ENCODE measurements around the gene YAE1. TPM values are rescaled to one million over a fixed set of nuclear protein-coding genes. Genes with fewer than 3 reads are reported as not detected.

The YAE1 gene
- total and polyA plus RNA-seq, 2 of the 13 experiments (the other 11 are each of a cell fraction or from before 2014, with no cell fraction given): 18.7 to 28.3 TPM

DNA sequence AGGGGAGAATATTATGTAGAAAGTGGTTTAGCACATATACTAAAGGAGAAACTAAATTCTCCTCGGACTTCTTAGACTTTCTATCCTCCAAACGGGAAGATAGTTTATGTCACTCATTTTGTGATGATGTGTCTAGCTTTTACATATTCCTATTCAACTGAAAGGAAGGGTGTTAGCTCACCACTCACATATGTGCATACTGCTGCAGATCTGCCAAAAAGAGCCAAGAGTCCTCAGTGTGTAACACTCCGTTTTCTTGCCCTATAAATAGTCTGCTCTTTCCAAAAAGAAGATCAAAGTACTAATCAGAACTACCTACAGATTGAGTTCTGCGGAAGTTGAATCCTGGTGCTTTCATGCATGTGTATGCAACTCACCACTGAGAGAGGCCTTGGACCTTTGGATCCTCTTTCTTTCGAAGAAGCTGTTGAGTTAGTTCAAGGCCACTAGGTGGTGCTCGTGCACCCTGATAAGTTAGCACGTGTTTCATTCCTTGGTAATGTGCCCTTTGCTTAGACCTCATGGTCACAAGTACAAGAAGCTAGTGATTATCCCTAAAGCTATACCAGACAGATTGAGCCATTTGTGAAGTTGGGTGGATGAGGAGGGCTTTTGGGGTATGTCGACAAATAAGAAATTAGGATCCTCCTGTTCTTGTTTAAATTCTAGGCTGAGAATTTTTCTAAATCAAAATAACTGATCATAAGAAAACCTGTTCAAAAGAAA is 14.1 kb downstream of the YAE1 start (continued):
- TF ChIP-seq, protein P1, sequence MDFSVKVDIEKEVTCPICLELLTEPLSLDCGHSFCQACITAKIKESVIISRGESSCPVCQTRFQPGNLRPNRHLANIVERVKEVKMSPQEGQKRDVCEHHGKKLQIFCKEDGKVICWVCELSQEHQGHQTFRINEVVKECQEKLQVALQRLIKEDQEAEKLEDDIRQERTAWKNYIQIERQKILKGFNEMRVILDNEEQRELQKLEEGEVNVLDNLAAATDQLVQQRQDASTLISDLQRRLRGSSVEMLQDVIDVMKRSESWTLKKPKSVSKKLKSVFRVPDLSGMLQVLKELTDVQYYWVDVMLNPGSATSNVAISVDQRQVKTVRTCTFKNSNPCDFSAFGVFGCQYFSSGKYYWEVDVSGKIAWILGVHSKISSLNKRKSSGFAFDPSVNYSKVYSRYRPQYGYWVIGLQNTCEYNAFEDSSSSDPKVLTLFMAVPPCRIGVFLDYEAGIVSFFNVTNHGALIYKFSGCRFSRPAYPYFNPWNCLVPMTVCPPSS (IDR thresholded peaks at IDR 0.05): no peak
- TF ChIP-seq TAF15 (IDR thresholded peaks at IDR 0.05; ENCODE audit: low read depth, low read length, poor library complexity, severe bottlenecking): no peak
- TF ChIP-seq, protein P2, sequence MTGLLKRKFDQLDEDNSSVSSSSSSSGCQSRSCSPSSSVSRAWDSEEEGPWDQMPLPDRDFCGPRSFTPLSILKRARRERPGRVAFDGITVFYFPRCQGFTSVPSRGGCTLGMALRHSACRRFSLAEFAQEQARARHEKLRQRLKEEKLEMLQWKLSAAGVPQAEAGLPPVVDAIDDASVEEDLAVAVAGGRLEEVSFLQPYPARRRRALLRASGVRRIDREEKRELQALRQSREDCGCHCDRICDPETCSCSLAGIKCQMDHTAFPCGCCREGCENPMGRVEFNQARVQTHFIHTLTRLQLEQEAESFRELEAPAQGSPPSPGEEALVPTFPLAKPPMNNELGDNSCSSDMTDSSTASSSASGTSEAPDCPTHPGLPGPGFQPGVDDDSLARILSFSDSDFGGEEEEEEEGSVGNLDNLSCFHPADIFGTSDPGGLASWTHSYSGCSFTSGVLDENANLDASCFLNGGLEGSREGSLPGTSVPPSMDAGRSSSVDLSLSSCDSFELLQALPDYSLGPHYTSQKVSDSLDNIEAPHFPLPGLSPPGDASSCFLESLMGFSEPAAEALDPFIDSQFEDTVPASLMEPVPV (CRISPR knock-in tag; IDR thresholded peaks at IDR 0.05): no peak
- 0 out of 2 replicates have a peak, but pooled peaks have one; percentile 35 for TF ChIP-seq MIER2 (CRISPR knock-in tag; IDR thresholded peaks at IDR 0.05)
- TF ChIP-seq PHF5A (CRISPR knock-in tag; IDR thresholded peaks at IDR 0.05; ENCODE audit: low read depth, unreplicated experiment): peak; percentile 46
- TF ChIP-seq, protein P3, sequence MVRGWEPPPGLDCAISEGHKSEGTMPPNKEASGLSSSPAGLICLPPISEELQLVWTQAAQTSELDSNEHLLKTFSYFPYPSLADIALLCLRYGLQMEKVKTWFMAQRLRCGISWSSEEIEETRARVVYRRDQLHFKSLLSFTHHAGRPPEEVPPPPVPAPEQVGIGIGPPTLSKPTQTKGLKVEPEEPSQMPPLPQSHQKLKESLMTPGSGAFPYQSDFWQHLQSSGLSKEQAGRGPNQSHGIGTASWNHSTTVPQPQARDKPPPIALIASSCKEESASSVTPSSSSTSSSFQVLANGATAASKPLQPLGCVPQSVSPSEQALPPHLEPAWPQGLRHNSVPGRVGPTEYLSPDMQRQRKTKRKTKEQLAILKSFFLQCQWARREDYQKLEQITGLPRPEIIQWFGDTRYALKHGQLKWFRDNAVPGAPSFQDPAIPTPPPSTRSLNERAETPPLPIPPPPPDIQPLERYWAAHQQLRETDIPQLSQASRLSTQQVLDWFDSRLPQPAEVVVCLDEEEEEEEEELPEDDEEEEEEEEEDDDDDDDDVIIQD (CRISPR knock-in tag; IDR thresholded peaks at IDR 0.05; ENCODE audit: low read depth): peak; percentile 56; the same call in 1 of the 2 replicates
- TF ChIP-seq, protein P4, sequence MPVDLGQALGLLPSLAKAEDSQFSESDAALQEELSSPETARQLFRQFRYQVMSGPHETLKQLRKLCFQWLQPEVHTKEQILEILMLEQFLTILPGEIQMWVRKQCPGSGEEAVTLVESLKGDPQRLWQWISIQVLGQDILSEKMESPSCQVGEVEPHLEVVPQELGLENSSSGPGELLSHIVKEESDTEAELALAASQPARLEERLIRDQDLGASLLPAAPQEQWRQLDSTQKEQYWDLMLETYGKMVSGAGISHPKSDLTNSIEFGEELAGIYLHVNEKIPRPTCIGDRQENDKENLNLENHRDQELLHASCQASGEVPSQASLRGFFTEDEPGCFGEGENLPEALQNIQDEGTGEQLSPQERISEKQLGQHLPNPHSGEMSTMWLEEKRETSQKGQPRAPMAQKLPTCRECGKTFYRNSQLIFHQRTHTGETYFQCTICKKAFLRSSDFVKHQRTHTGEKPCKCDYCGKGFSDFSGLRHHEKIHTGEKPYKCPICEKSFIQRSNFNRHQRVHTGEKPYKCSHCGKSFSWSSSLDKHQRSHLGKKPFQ (CRISPR knock-in tag; IDR thresholded peaks at IDR 0.05; ENCODE audit: insufficient replicate concordance): no peak
- no peak for TF ChIP-seq SOX6 (IDR thresholded peaks at IDR 0.05)
- TF ChIP-seq SOX6 (CRISPR knock-in tag; IDR thresholded peaks at IDR 0.05): 0 out of 2 replicates have a peak, but pooled peaks have one; percentile 20
- TF ChIP-seq ZNF614 (CRISPR knock-in tag; IDR thresholded peaks at IDR 0.05; ENCODE audit: borderline replicate concordance): 0 out of 2 replicates have a peak, but pooled peaks have one; percentile 29
- peak; percentile 71 for TF ChIP-seq BHLHE40 (IDR thresholded peaks at IDR 0.05; ENCODE audit: low read length)
- TF ChIP-seq DNMT3B (CRISPR knock-in tag; conservative IDR thresholded peaks at IDR 0.05): 0 out of 2 replicates have a peak, but pooled peaks have one; percentile 33
- TF ChIP-seq ERF (CRISPR knock-in tag; IDR thresholded peaks at IDR 0.05): peak; percentile 70
- no peak for TF ChIP-seq TCF7L2 (IDR thresholded peaks at IDR 0.05; ENCODE audit: low read depth, low read length)
- TF ChIP-seq NPAS2 (CRISPR knock-in tag; IDR thresholded peaks at IDR 0.05; ENCODE audit: borderline replicate concordance): no peak
- no peak for TF ChIP-seq ZNF556 (CRISPR knock-in tag; IDR thresholded peaks at IDR 0.05; ENCODE audit: borderline replicate concordance)
- no peak for TF ChIP-seq PCBP2 (optimal IDR thresholded peaks at IDR 0.05; ENCODE audit: low read depth, low read length, poor library complexity, severe bottlenecking)
- TF ChIP-seq, protein P5, sequence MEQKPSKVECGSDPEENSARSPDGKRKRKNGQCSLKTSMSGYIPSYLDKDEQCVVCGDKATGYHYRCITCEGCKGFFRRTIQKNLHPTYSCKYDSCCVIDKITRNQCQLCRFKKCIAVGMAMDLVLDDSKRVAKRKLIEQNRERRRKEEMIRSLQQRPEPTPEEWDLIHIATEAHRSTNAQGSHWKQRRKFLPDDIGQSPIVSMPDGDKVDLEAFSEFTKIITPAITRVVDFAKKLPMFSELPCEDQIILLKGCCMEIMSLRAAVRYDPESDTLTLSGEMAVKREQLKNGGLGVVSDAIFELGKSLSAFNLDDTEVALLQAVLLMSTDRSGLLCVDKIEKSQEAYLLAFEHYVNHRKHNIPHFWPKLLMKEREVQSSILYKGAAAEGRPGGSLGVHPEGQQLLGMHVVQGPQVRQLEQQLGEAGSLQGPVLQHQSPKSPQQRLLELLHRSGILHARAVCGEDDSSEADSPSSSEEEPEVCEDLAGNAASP (CRISPR knock-in tag; IDR thresholded peaks at IDR 0.05; ENCODE audit: borderline replicate concordance): peak; percentile 48; the same call in 1 of the 2 replicates

Measured in HepG2 (cell line).